Tibial nerve (tissue), 4 donors: ENCODE measurements around the gene GPC6. TPM values are rescaled to one million over a fixed set of nuclear protein-coding genes. Genes with fewer than 3 reads are reported as not detected.

Source experiments
- DNase-seq, 2 donors: peaks; one replicate each; pipeline ENCODE4 v3.0.0-alpha.2; 2019; ENCODE audit warnings: low spot score in 2 of 2
- H3K27ac ChIP-seq, 4 donors: fragments of 200-600 bp; sonication (generic) in 3 of 4; one replicate each; pipeline ENCODE4 v1.5.1; 2017 to 2019; ENCODE audit warnings: mild to moderate bottlenecking in 1 of 4
- H3K27me3 ChIP-seq, 2 donors: fragments of 200-600 bp; sonication (generic) in 1 of 2; one replicate each; pipeline versions ENCODE4 v1.5.1 to v1.6.0; 2017 to 2019
- H3K36me3 ChIP-seq, 3 donors: fragments of 200-600 bp; sonication (generic); one replicate each; pipeline ENCODE4 v1.5.1; 2018 to 2019
- H3K4me1 ChIP-seq, 4 donors: fragments of 200-600 bp; sonication (generic) in 3 of 4; one replicate each; pipeline ENCODE4 v1.5.1; 2017 to 2019
- H3K4me3 ChIP-seq, 4 donors: fragments of 200-600 bp; sonication (generic) in 3 of 4; one replicate each; pipeline ENCODE4 v1.5.1; 2017 to 2019; ENCODE audit warnings: mild to moderate bottlenecking in 1 of 4, moderate library complexity in 1 of 4
- H3K9me3 ChIP-seq, 4 donors: fragments of 200-600 bp; sonication (generic) in 3 of 4; one replicate each; pipeline ENCODE4 v1.5.1; 2017 to 2019
- CTCF ChIP-seq, 5 experiments: fragments of 200-600 bp in 3 of 5; fragments of 450-650 bp in 2 of 5; sonication (generic) in 3 of 5; IDR thresholded peaks; one replicate each; pipeline ENCODE4 v1.5.1; 2016 to 2019; ENCODE audit warnings: antibody characterized with exemption in 5 of 5, mild to moderate bottlenecking in 3 of 5, moderate library complexity in 2 of 5
- EP300 ChIP-seq, 2 donors: sonication (generic); formaldehyde crosslinking; IDR thresholded peaks; one replicate each; pipeline ENCODE4 v1.6.1; 2017; ENCODE audit warnings: antibody characterized with exemption in 2 of 2, mild to moderate bottlenecking in 1 of 2
- POLR2A ChIP-seq, 2 donors: fragments of 450-650 bp; IDR thresholded peaks; one replicate each; pipeline ENCODE4 v1.6.1; 2017; ENCODE audit warnings: antibody characterized with exemption in 2 of 2, mild to moderate bottlenecking in 2 of 2, moderate library complexity in 2 of 2
- WGBS, 2 donors: methylation state at CpG; one replicate each; pipeline ENCODE4 v1.1.5; 2018; 5-methylcytosine and 5-hydroxymethylcytosine counted together
- total RNA-seq, 4 donors: library from RNA; depleted of rRNA; stranded (reverse); fragments of >200 nt; gene quantifications; one replicate each; pipeline ENCODE4 v1.1.0, GENCODE V29; 2016

Gene GPC6
- total RNA-seq, 4 donors from 2014 or later = 21.9 to 39.5 (median 29.8) TPM

- Histone ChIP-seq H3K4me1 (no peaks in the 10 kb centered on the region), H3K4me3 (no peak overlapping the region), H3K9me3 (no peaks in the 10 kb centered on the region), H3K27ac (no peak overlapping the region), H3K36me3 (no peaks in the 10 kb centered on the region), H3K27me3 (no peaks in the 10 kb centered on the region)
- DNase-seq = no peak
- 31 to 36% methylated on average over 4 of the region's 4 CpGs for WGBS, 2 donors
- no peak for TF ChIP-seq CTCF (IDR thresholded peaks at IDR 0.05)
These were observed 1188.1 kb downstream of the GPC6 start for GRCh38 chr13:94414708-94415107.

GRCh38 chr13:94415500-94416237 is 1189.1 kb downstream of the GPC6 start:
- Histone ChIP-seq H3K9me3 (no peaks in the 10 kb centered on the region), H3K27ac (no peak overlapping the region), H3K27me3 (no peaks in the 10 kb centered on the region), H3K4me1 (no peaks in the 10 kb centered on the region), H3K36me3 (no peaks in the 10 kb centered on the region), H3K4me3 (no peak overlapping the region)
- no peak for DNase-seq
- TF ChIP-seq EP300 (IDR thresholded peaks at IDR 0.05) (no peak), CTCF (IDR thresholded peaks at IDR 0.05) (no peak), POLR2A (IDR thresholded peaks at IDR 0.05) (no peak)
- WGBS, 2 donors = 55 to 60% methylated on average over 7 of the region's 7 CpGs

GRCh38 chr13:94416454-94417080 is 1190.0 kb downstream of the GPC6 start:
- DNase-seq = no peak
- TF ChIP-seq CTCF (IDR thresholded peaks at IDR 0.05) (no peak), EP300 (IDR thresholded peaks at IDR 0.05) (no peak), POLR2A (IDR thresholded peaks at IDR 0.05) (no peak)
- Histone ChIP-seq H3K4me1 (no peaks in the 10 kb centered on the region), H3K4me3 (no peak overlapping the region), H3K27me3 (no peaks in the 10 kb centered on the region), H3K27ac (no peak overlapping the region), H3K36me3 (no peaks in the 10 kb centered on the region), H3K9me3 (no peaks in the 10 kb centered on the region)
- WGBS, 2 donors = 64 to 68% methylated on average over 7 of the region's 7 CpGs

GRCh38 chr13:94417294-94417693 is 1190.7 kb downstream of the GPC6 start:
- H3K27me3 ChIP-seq = no peaks in the 10 kb centered on the region
- H3K27ac ChIP-seq = no peak overlapping the region
- no peaks in the 10 kb centered on the region for H3K9me3 ChIP-seq
- no peaks in the 10 kb centered on the region for H3K36me3 ChIP-seq
- no peak overlapping the region for H3K4me3 ChIP-seq
- no peak for TF ChIP-seq POLR2A (IDR thresholded peaks at IDR 0.05)
- TF ChIP-seq EP300 (IDR thresholded peaks at IDR 0.05) = no peak
- no peak for TF ChIP-seq CTCF (IDR thresholded peaks at IDR 0.05)
- no peaks in the 10 kb centered on the region for H3K4me1 ChIP-seq
- DNase-seq = no peak

- Histone ChIP-seq H3K27me3 (no peaks in the 10 kb centered on the region), H3K36me3 (no peaks in the 10 kb centered on the region), H3K27ac (no peak overlapping the region), H3K4me1 (no peaks in the 10 kb centered on the region), H3K9me3 (no peaks in the 10 kb centered on the region), H3K4me3 (no peak overlapping the region)
- TF ChIP-seq CTCF (IDR thresholded peaks at IDR 0.05) (no peak), EP300 (IDR thresholded peaks at IDR 0.05) (no peak), POLR2A (IDR thresholded peaks at IDR 0.05) (no peak)
- 61 to 63% methylated on average over 1 of the region's 1 CpG for WGBS, 2 donors
- DNase-seq = no peak
These were observed 1192.8 kb downstream of the GPC6 start for GRCh38 chr13:94419304-94419924.
